Heart left ventricle (tissue), 16 donors: ENCODE measurements around the gene RHOV. TPM values are rescaled to one million over a fixed set of nuclear protein-coding genes. Genes with fewer than 3 reads are reported as not detected.

Experiments
- ATAC-seq, 4 donors: fragments of 200-7000 bp; cut with Tn5 transposase; one replicate each; pipeline ENCODE4 v1.9.1; 2020 to 2022; ENCODE audit warnings: moderate library complexity in 4 of 4, mild to moderate bottlenecking in 3 of 4, moderate number of reproducible peaks in 1 of 4
- DNase-seq, 5 donors: peaks; one replicate each; pipeline ENCODE4 v3.0.0-alpha.2; 2020
- H3K27ac ChIP-seq, 12 donors: fragments of 200-600 bp; sonication (generic) in 4 of 12; one replicate each; pipeline versions ENCODE4 v1.5.0 to v1.8.0; 2016 to 2022; ENCODE audit warnings: mild to moderate bottlenecking in 2 of 12
- H3K27me3 ChIP-seq, 9 donors: fragments of 200-600 bp; sonication (generic) in 2 of 9; one replicate each; pipeline versions ENCODE4 v1.5.1 to v1.8.0; 2016 to 2022; ENCODE audit warnings: mild to moderate bottlenecking in 3 of 9
- H3K36me3 ChIP-seq, 9 donors: fragments of 200-600 bp; sonication (generic) in 2 of 9; one replicate each; pipeline versions ENCODE4 v1.5.0 to v1.8.0; 2018 to 2022; ENCODE audit warnings: mild to moderate bottlenecking in 2 of 9
- H3K4me1 ChIP-seq, 12 donors: fragments of 200-600 bp; sonication (generic) in 4 of 12; one replicate each; pipeline versions ENCODE4 v1.5.0 to v1.8.0; 2016 to 2022; ENCODE audit warnings: mild to moderate bottlenecking in 3 of 12
- H3K4me3 ChIP-seq, 12 donors: fragments of 200-600 bp; sonication (generic) in 4 of 12; one replicate each; pipeline versions ENCODE4 v1.5.0 to v1.8.0; 2017 to 2022; ENCODE audit warnings: mild to moderate bottlenecking in 9 of 12, moderate library complexity in 4 of 12
- H3K9me3 ChIP-seq, 12 donors: fragments of 200-600 bp; sonication (generic) in 4 of 12; one replicate each; pipeline versions ENCODE4 v1.5.0 to v1.8.0; 2016 to 2022; ENCODE audit warnings: mild to moderate bottlenecking in 1 of 12
- POLR2A ChIP-seq, 2 donors: fragments of 450-650 bp; IDR thresholded peaks; one replicate each; pipeline ENCODE4 v1.6.1; 2017; ENCODE audit warnings: antibody characterized with exemption in 2 of 2, mild to moderate bottlenecking in 2 of 2, moderate library complexity in 2 of 2
- WGBS, 4 donors: extraction: QIAGEN DNeasy Blood & Tissue Kit in 2 of 4; methylation state at CpG; one replicate each; pipeline versions ENCODE4 v1.1.5 to v1.1.7; 2013 to 2018; 5-methylcytosine and 5-hydroxymethylcytosine counted together
- intact Hi-C, 10 donors: fragments of 100-400 bp; cut with DNase I; formaldehyde crosslinking; loops; one replicate each; pipeline versions ENCODE4 v1.11.1 to v1.14.2; 2022
- polyA plus RNA-seq, 2 donors: library from polyadenylated mRNA; stranded (reverse); fragments of 200-250 nt; gene quantifications; one replicate each; pipeline ENCODE4 v1.2.3, GENCODE V29; 2013
- total RNA-seq, 9 donors: library from RNA; depleted of rRNA in 2 of 9; stranded (reverse); fragments of >200 nt in 2 of 9; fragmentation: NEBNext Ultra II Directional in 3 of 9; extraction: Animal tissue kit (Norgen Biotek cat#: 25700) in 3 of 9; gene quantifications; one replicate each; pipeline versions ENCODE4 v1.1.0 to v1.2.4, GENCODE V29; 2016 to 2023
- TF ChIP-seq, protein P1 (sequence below), 12 donors: fragments of 200-600 bp; sonication (generic) in 4 of 12; IDR thresholded peaks; one replicate each; pipeline versions ENCODE4 v1.5.0 to v1.8.0; 2018 to 2022; ENCODE audit warnings: antibody characterized with exemption in 12 of 12, mild to moderate bottlenecking in 5 of 12
- donor health status: ischemic (EF 13 %, LVEDD 7.1; RV severe dilation, severe dysfunction).
- donor health status: healthy with polysubstance abuse.
- donor health status: DM: no; HTN: yes; CAD: no.
- donor health status: DM: no; HTN: no; CAD: no.
- donor health status: ischemic (EF 25% LVEDD 6.9; RV normal size, moderate dysfunction).
- donor health status: ischemic (EF 25% LVEDD 5.7; RV mildly dilated, moderate dysfunction).
- donor health status: healthy.
- donor health status: DM: yes; HTN: yes; CAD: no.
- donor health status: ischemic (EF 35%, LVEDD 5.7; RV mildly dilated, moderate dysfunction).
- donor health status: nonischemic (EF 11% LVEDD 7.7; RV severe dilation, severe dysfunction).
- donor health status: DM: yes; HTN: yes; CAD: no.
- donor health status: PGD.
- donor health status: ischemic (EF 29% LVEDD 5.4; RV normal size, mild dysfunction).
- donor health status: nonischemic (EF 23%, LVEDD 6.1; RV moderate dilation, normal function).

Gene RHOV
- total and polyA plus RNA-seq, 11 donors = not detected

DNA sequence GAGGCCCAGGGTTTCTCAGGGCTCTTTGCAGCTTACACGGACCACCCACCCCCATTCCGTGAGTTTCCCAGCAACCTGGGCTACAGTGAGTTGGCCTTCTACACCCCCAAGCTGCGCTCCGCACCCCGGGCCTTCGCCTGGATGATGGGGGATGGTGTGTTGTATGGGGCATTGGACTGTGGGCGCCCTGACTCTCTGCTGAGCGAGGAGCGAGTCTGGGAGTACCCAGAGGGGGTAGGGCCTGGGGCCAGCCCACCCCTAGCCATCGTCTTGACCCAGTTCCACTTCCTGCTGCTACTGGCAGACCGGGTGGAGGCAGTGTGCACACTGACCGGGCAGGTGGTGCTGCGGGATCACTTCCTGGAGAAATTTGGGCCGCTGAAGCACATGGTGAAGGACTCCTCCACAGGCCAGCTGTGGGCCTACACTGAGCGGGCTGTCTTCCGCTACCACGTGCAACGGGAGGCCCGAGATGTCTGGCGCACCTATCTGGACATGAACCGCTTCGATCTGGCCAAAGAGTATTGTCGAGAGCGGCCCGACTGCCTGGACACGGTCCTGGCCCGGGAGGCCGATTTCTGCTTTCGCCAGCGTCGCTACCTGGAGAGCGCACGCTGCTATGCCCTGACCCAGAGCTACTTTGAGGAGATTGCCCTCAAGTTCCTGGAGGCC, 25.6 kb upstream of the RHOV start:
- H3K36me3 ChIP-seq = peaks cover 3 to 83% (median 79%) of the 10 kb centered on the region in 9 donors
- intact Hi-C loops = loop anchor here in 8 of 10 donors (5.0 to 10.0 kb wide), 11 partner anchors 135 to 435 kb away; partner anchors contain the start of genes INO80 (in 4 of the 8), KNL1 (in 3 of the 8), RAD51 (in 3 of the 8) and C15orf62 (in 1 of the 8)
- no peaks in the 10 kb centered on the region for H3K9me3 ChIP-seq
- H3K4me1 ChIP-seq = peaks cover 0 to 38% (median 23%) of the 10 kb centered on the region in 12 donors
- 87 to 92% (median 91%) methylated on average over 27 to 33 of the region's 33 CpGs for WGBS, 4 donors
- DNase-seq (no peak), ATAC-seq (no peak)
- H3K27ac ChIP-seq = no peak overlapping the region
- H3K4me3 ChIP-seq = no peak overlapping the region
- H3K27me3 ChIP-seq = no peaks in the 10 kb centered on the region
- TF ChIP-seq, protein P1, sequence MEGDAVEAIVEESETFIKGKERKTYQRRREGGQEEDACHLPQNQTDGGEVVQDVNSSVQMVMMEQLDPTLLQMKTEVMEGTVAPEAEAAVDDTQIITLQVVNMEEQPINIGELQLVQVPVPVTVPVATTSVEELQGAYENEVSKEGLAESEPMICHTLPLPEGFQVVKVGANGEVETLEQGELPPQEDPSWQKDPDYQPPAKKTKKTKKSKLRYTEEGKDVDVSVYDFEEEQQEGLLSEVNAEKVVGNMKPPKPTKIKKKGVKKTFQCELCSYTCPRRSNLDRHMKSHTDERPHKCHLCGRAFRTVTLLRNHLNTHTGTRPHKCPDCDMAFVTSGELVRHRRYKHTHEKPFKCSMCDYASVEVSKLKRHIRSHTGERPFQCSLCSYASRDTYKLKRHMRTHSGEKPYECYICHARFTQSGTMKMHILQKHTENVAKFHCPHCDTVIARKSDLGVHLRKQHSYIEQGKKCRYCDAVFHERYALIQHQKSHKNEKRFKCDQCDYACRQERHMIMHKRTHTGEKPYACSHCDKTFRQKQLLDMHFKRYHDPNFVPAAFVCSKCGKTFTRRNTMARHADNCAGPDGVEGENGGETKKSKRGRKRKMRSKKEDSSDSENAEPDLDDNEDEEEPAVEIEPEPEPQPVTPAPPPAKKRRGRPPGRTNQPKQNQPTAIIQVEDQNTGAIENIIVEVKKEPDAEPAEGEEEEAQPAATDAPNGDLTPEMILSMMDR (IDR thresholded peaks at IDR 0.05) = no peak
- TF ChIP-seq POLR2A (IDR thresholded peaks at IDR 0.05) = no peak

- intact Hi-C loops = loop anchor here (1.0 to 10.0 kb wide), 18 partner anchors 38 to 573 kb away; partner anchors contain the start of genes KNL1 (in 9 of the 10), RAD51 (in 3 of the 10), GCHFR (in 2 of the 10) and INO80 (in 2 of the 10)
- peak overlapping the region in 11 of 12 donors; percentile 82 to 96 (median 88) for H3K27ac ChIP-seq
- 1 to 2% (median 2%) methylated on average over 10 to 33 of the region's 33 CpGs for WGBS, 4 donors
- no peaks in the 10 kb centered on the region for H3K27me3 ChIP-seq
- peaks cover 0 to 24% (median 14%) of the 10 kb centered on the region in 12 donors for H3K4me1 ChIP-seq
- ATAC-seq (peak; percentile 23 to 57 (median 34)), DNase-seq (peak in 2 of 5 donors; percentile 47 to 72)
- TF ChIP-seq POLR2A (IDR thresholded peaks at IDR 0.05) = no peak
- TF ChIP-seq, protein P1 (IDR thresholded peaks at IDR 0.05) = peak in 8 of 12 donors; percentile 21 to 46 (median 29)
- no peaks in the 10 kb centered on the region for H3K9me3 ChIP-seq
- peak overlapping the region; percentile 60 to 99 (median 78) for H3K4me3 ChIP-seq
- peaks cover 0 to 43% (median 39%) of the 10 kb centered on the region in 9 donors for H3K36me3 ChIP-seq
These were observed 20.8 kb upstream of the RHOV start for GRCh38 chr15:40894681-40895448.

GRCh38 chr15:40893733-40894680, 20.0 kb upstream of the RHOV start, which contains the start of gene VPS18:
Gene VPS18, plus strand, starts transcription at chr15:40894450. Its CDS starts 319 bp downstream, at chr15:40894769.
- intact Hi-C loops = loop anchor here (1.0 to 10.0 kb wide), 20 partner anchors 35 to 572 kb away; partner anchors contain the start of genes KNL1 (in 9 of the 10), RAD51 (in 3 of the 10), GCHFR (in 2 of the 10) and INO80 (in 2 of the 10)

More at GRCh38 chr15:40893733-40894680, 20.0 kb upstream of the RHOV start, which contains the start of gene VPS18:
- H3K36me3 ChIP-seq = peaks cover 0 to 35% (median 30%) of the 10 kb centered on the region in 9 donors
- ATAC-seq (peak; percentile 97 to 99 (median 98)), DNase-seq (peak; percentile 98 to 99 (median 99))
- peak within 1 kb of the TSS; percentile 60 to 99 (median 78) for H3K4me3 ChIP-seq
- TF ChIP-seq POLR2A (IDR thresholded peaks at IDR 0.05) = peak in 1 of 2 donors; percentile 74
- TF ChIP-seq, protein P1 (IDR thresholded peaks at IDR 0.05) = peak; percentile 96 to 99 (median 98)
- H3K27me3 ChIP-seq = no peaks in the 10 kb centered on the region
- H3K9me3 ChIP-seq = no peaks in the 10 kb centered on the region
- H3K27ac ChIP-seq = peak within 1 kb of the TSS in 11 of 12 donors; percentile 82 to 96 (median 88)
- 1 to 8% (median 3%) methylated on average over 25 to 55 of the region's 55 CpGs for WGBS, 4 donors
- peaks cover 0 to 24% (median 14%) of the 10 kb centered on the region in 12 donors for H3K4me1 ChIP-seq
